ENCODE measurements around the gene PLK3. TPM values are rescaled to one million over a fixed set of nuclear protein-coding genes. Genes with fewer than 3 reads are reported as not detected.
A peak's percentile ranks its signal among the peaks of the same experiment; 100 is the strongest.
"Not testable (repeated sequence)": the region's sequence is repeated elsewhere in the genome, so short reads cannot be mapped to it uniquely, and the experiment has no call there.

PLK3 gene
- total RNA-seq, 1 donor from 2014 or later = 26.1 TPM

GRCh38 chr1:44787506-44787905 is 12.7 kb upstream of the PLK3 start:
- DNase-seq = no peak

- no peak for DNase-seq
These were observed 11.9 kb upstream of the PLK3 start, which contains the start of gene BEST4 for GRCh38 chr1:44788120-44788860. BEST4 (minus strand) TSS chr1:44788170; CDS start chr1:44787705, 465 bp downstream.

GRCh38 chr1:44790968-44791801 is 9.0 kb upstream of the PLK3 start:
- no peak for DNase-seq

GRCh38 chr1:44792736-44793502 is 7.3 kb upstream of the PLK3 start:
- no peak for DNase-seq

- not testable (repeated sequence) for DNase-seq
These were observed 2.3 kb upstream of the PLK3 start for GRCh38 chr1:44797886-44798285.

- DNase-seq = no peak
These were observed 1.5 kb upstream of the PLK3 start for GRCh38 chr1:44798481-44799365.

GRCh38 chr1:44801491-44802305 is 1.5 kb downstream of the PLK3 start:
- no peak for DNase-seq

GRCh38 chr1:44802306-44803061 is 2.3 kb downstream of the PLK3 start:
- no peak for DNase-seq

- DNase-seq = no peak
These were observed 2.8 kb downstream of the PLK3 start for GRCh38 chr1:44803062-44803311.

GRCh38 chr1:44803312-44804095 is 3.3 kb downstream of the PLK3 start:
- DNase-seq = no peak

- DNase-seq = no peak
These were observed 5.3 kb downstream of the PLK3 start for GRCh38 chr1:44805311-44806024.

- DNase-seq = no peak
These were observed 6.0 kb downstream of the PLK3 start for GRCh38 chr1:44806025-44806703.

GRCh38 chr1:44806704-44807363 is 6.7 kb downstream of the PLK3 start, which contains the start of gene DYNLT4:
DYNLT4 (minus strand) TSS chr1:44807351; CDS start chr1:44806668, 683 bp downstream.
- DNase-seq = no peak

- peak; percentile 97 for DNase-seq
These were observed 7.3 kb downstream of the PLK3 start for GRCh38 chr1:44807364-44808062.

- peak; percentile 86 for DNase-seq
These were observed 8.1 kb downstream of the PLK3 start, which contains the start of gene BTBD19 for GRCh38 chr1:44808063-44808937. BTBD19 (plus strand) TSS chr1:44808523; CDS start chr1:44808821, 298 bp downstream.
